NCI-H345 treated with DMSO at 0.1 percent for 48 hours (cell line): ENCODE data around the gene ELF2.
A peak's percentile ranks its signal among the peaks of the same experiment; 100 is the strongest.
"Not testable (repeated sequence)": the region's sequence is repeated elsewhere in the genome, so short reads cannot be mapped to it uniquely, and the experiment has no call there.

ENCODE experiments used
- DNase-seq: peaks from one replicate; lab custom pipeline; 2025; ENCODE audit not compliant: unreplicated experiment; lab: John Stamatoyannopoulos, UW

The ELF2 gene

GRCh38 chr4:139144911-139145551 is 32.0 kb downstream of the ELF2 start:
- peak; percentile 1 for DNase-seq

GRCh38 chr4:139144161-139144859 is 32.7 kb downstream of the ELF2 start:
- no peak for DNase-seq

- no peak for DNase-seq
These were observed 34.0 kb downstream of the ELF2 start for GRCh38 chr4:139142980-139143379.

- DNase-seq: no peak
These were observed 34.9 kb downstream of the ELF2 start for GRCh38 chr4:139142087-139142486.

GRCh38 chr4:139137763-139138162 is 39.3 kb downstream of the ELF2 start:
- DNase-seq: no peak

GRCh38 chr4:139134403-139134802 is 42.6 kb downstream of the ELF2 start:
- no peak for DNase-seq

- no peak for DNase-seq
These were observed 45.7 kb downstream of the ELF2 start for GRCh38 chr4:139131209-139131870.

GRCh38 chr4:139129206-139129605 is 47.8 kb downstream of the ELF2 start:
- DNase-seq: no peak

- DNase-seq: no peak
These were observed 50.1 kb downstream of the ELF2 start for GRCh38 chr4:139126898-139127297.

- no peak for DNase-seq
These were observed 53.1 kb downstream of the ELF2 start for GRCh38 chr4:139123910-139124309.

- DNase-seq: no peak
These were observed 58.7 kb downstream of the ELF2 start for GRCh38 chr4:139118365-139118764.

- no peak for DNase-seq
These were observed 61.8 kb downstream of the ELF2 start for GRCh38 chr4:139115226-139115625.

GRCh38 chr4:139114795-139115194 is 62.2 kb downstream of the ELF2 start:
- not testable (repeated sequence) for DNase-seq

- no peak for DNase-seq
These were observed 64.4 kb downstream of the ELF2 start for GRCh38 chr4:139112650-139113049.

GRCh38 chr4:139108567-139109128 is 68.4 kb downstream of the ELF2 start:
- DNase-seq: no peak

GRCh38 chr4:139099366-139099982 is 77.5 kb downstream of the ELF2 start:
- peak; percentile 38 for DNase-seq

- no peak for DNase-seq
These were observed 84.7 kb downstream of the ELF2 start for GRCh38 chr4:139092271-139092670.

GRCh38 chr4:139085141-139085540 is 91.9 kb downstream of the ELF2 start:
- DNase-seq: no peak

GRCh38 chr4:139084804-139085093 is 92.3 kb downstream of the ELF2 start:
- DNase-seq: no peak

GRCh38 chr4:139083956-139084803 is 92.8 kb downstream of the ELF2 start:
- peak; percentile 61 for DNase-seq

- no peak for DNase-seq
These were observed 93.4 kb downstream of the ELF2 start for GRCh38 chr4:139083607-139083955.
